A549 treated with ZK216348 at 1 μM for 4 hours (cell line): ENCODE measurements around the gene KMT2A. TPM values are rescaled to one million over a fixed set of nuclear protein-coding genes. Genes with fewer than 3 reads are reported as not detected.

Source experiments
- total RNA-seq: library from RNA; stranded (reverse); fragments of 200-300 nt; extraction: Qiagen RNA extraction; gene quantifications from 5 replicates; pipeline ENCODE4 v1.2.3, GENCODE V29; 2022; ENCODE audit warnings: low read depth

The KMT2A gene
- total RNA-seq = 11.4 to 14.8 TPM (median 13.0 TPM) in 5 replicates

DNA sequence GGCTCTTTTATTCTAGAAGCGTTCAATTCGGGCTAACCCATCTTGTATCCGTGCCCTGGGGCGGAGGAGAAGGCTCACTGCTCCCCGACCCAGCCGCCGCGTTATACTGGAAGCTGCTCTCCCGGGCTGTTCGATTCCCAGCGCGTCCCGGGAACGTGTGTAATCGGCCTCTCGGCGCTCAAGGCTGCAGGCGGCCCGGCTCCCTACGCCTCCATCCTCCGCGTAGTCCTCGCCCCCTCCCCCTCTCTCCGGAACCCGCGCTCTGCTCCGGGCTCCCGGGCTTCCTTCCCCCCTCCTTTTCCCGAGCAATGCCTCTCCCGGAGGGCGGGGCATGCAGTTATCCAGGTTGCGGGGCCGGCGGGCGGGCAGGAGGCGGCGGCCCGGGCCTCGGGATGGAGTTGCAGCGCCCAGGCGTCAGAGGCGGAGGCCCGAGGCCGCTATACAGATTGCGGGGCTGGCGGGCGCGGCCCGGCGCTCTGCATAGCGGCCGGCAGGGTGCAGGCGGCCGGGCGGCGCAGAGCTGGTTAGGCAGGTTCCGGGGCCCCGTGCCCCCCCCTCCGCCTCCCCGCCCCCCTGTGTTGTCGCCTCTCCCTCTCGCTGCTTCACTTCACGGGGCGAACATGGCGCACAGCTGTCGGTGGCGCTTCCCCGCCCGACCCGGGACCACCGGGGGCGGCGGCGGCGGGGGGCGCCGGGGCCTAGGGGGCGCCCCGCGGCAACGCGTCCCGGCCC, at the start of gene KMT2A:
KMT2A (plus strand) TSS at position 600 of the 732 bp plus-strand sequence; CDS start at position 621, 21 bp downstream.

GRCh38 chr11:118401151-118401879, 35.0 kb upstream of the KMT2A start, which contains the start of gene ATP5MG:
ATP5MG (plus strand) TSS chr11:118401606; CDS start chr11:118401666, 60 bp downstream.

DNA sequence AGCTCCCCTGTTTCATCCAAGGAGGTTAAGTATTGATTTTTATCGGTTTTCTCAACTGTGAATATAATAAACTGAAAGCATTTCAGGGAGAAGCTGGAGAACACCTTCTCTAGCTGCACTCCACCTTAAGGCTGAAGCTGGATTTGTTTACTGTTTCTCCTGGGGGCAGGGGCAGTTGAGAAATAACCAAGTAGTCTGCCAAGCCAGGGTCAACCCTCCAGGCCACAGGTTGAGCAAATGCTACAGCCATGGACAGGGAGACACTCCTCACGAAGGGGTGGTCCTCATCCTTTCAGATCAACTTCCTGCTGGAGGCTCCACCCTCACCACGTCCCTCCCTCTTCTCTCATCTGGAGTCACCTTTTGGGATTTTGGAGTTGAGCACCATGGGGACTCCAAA, 90.8 kb downstream of the KMT2A start, which contains the start of gene TTC36:
TTC36 (plus strand) TSS at position 366 of the 400 bp plus-strand sequence; CDS start at position 387, 21 bp downstream.

GRCh38 chr11:118530683-118531596, 94.6 kb downstream of the KMT2A start, which contains the start of gene TMEM25:
TMEM25 (plus strand) TSS chr11:118531192; CDS start chr11:118531802, 610 bp downstream.

DNA sequence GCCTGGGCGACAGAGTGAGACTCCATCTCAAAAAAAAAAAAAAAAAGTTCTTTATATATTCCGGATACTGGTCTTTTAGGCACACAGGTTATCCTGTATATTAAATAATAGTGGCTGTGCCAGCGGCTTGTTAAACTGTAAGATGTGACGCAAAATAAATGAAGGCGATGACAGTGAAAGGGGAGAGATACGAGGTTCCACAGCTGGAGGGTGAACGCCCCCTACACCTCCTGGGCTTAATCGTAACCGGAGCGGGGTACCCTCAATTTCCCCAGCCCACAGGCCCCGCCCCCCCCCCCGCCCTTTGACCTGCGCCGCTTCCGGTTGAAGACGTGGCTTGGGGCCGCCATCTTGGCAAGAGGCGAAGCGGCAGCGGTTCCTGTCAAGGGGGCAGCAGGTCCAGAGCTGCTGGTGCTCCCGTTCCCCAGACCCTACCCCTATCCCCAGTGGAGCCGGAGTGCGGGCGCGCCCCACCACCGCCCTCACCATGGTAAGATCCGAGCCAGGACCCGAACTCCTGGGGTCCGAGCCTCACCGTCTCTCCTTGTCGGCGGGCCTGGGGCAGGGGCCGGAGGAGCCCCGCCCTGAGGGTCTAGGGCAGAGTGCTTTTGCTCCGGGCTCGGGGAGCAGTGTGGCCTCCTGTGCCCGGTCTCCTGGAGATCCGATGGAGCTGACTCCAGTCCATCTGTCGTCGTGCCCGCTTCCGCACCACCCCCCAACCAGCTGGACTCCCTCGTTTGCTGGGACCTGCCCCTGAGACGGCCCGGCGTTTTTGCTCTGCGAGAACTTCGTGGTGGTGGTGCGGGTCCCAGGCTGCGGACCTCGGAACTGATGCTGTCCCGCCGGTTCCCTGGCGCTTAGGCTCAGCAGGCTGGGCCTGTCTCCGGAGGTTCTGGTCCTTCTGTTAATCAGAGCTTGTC, 136.0 kb downstream of the KMT2A start, which contains the start of gene ARCN1:
ARCN1 (plus strand) TSS at position 349 of the 920 bp plus-strand sequence; CDS start at position 488, 139 bp downstream.

Other genes with a start within 250 kb of the KMT2A start
- not detected in 5 replicates for gene JAML, start 211.5 kb upstream of the KMT2A start, total RNA-seq
- gene MPZL3, start 184.1 kb upstream of the KMT2A start, total RNA-seq = 0.28 to 0.49 TPM (median 0.42 TPM) in 5 replicates
- gene MPZL2, start 172.2 kb upstream of the KMT2A start, total RNA-seq = 0.08 to 0.24 TPM (median 0.20 TPM) in 3 of 5 replicates, not detected in the others
- not detected in 5 replicates for gene CD3E, start 131.8 kb upstream of the KMT2A start, total RNA-seq
- gene CD3D, start 93.8 kb upstream of the KMT2A start, total RNA-seq = not detected in 5 replicates
- gene CD3G, start 92.1 kb upstream of the KMT2A start, total RNA-seq = not detected in 5 replicates
- 7.0 to 11.1 TPM (median 9.9 TPM) in 5 replicates for gene UBE4A, start 76.9 kb upstream of the KMT2A start, total RNA-seq
- gene ATP5MG, start 34.9 kb upstream of the KMT2A start, total RNA-seq = 180 to 218 TPM (median 190 TPM) in 5 replicates
- not detected in 5 replicates for gene TTC36, start 91.0 kb downstream of the KMT2A start, total RNA-seq
- gene TMEM25, start 94.7 kb downstream of the KMT2A start, total RNA-seq = 0.36 to 1.0 TPM (median 0.55 TPM) in 4 of 5 replicates, not detected in the other
- 15.4 to 21.0 TPM (median 16.7 TPM) in 5 replicates for gene IFT46, start 129.4 kb downstream of the KMT2A start, total RNA-seq
- 84.7 to 102 TPM (median 95.0 TPM) in 5 replicates for gene ARCN1, start 135.9 kb downstream of the KMT2A start, total RNA-seq
- 7.0 to 10.2 TPM (median 8.8 TPM) in 5 replicates for gene PHLDB1, start 171.1 kb downstream of the KMT2A start, total RNA-seq
- gene TREH, start 243.2 kb downstream of the KMT2A start, total RNA-seq = not detected in 5 replicates